CD4-positive, alpha-beta T cell treated with Interleukin-10 for 1 hour (primary cell): Measurements from ENCODE around the gene SLC25A39.
A peak's percentile ranks its signal among the peaks of the same experiment; 100 is the strongest.
"Not testable (repeated sequence)": the region's sequence is repeated elsewhere in the genome, so short reads cannot be mapped to it uniquely, and the experiment has no call there.

Experiments
- DNase-seq: peaks from one replicate; pipeline ENCODE4 v3.0.0-alpha.2; 2020

Gene SLC25A39

GRCh38 chr17:44353672-44354331 lies 29.2 kb upstream of the SLC25A39 start:
- DNase-seq, result peak; percentile 33

- no peak for DNase-seq
These were observed 28.4 kb upstream of the SLC25A39 start for GRCh38 chr17:44352828-44353671.

DNA sequence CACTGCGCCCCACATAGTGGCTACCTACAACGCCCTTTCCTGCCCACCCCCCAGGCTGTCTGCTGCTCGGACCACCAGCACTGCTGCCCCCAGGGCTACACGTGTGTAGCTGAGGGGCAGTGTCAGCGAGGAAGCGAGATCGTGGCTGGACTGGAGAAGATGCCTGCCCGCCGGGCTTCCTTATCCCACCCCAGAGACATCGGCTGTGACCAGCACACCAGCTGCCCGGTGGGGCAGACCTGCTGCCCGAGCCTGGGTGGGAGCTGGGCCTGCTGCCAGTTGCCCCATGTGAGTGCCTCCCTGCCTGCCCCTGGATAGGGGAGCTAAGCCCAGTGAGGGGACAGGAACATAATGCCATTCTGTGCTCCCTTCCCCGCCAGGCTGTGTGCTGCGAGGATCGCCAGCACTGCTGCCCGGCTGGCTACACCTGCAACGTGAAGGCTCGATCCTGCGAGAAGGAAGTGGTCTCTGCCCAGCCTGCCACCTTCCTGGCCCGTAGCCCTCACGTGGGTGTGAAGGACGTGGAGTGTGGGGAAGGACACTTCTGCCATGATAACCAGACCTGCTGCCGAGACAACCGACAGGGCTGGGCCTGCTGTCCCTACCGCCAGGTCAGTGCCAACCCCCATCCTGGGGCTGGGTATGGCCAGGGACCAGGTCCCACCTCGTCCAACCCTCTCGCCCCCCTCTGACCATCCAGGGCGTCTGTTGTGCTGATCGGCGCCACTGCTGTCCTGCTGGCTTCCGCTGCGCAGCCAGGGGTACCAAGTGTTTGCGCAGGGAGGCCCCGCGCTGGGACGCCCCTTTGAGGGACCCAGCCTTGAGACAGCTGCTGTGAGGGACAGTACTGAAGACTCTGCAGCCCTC lies 27.6 kb upstream of the SLC25A39 start:
- DNase-seq, result no peak

DNA sequence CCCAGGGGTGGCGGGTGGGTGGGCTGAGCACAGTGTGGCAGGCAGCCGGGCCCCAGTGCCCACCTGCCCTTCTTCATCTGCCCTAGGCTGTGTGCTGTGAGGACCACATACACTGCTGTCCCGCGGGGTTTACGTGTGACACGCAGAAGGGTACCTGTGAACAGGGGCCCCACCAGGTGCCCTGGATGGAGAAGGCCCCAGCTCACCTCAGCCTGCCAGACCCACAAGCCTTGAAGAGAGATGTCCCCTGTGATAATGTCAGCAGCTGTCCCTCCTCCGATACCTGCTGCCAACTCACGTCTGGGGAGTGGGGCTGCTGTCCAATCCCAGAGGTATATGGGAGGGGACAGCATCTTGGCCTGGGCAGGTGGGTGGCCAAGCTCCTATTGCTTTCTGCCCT lies 26.8 kb upstream of the SLC25A39 start:
- DNase-seq, result no peak

DNA sequence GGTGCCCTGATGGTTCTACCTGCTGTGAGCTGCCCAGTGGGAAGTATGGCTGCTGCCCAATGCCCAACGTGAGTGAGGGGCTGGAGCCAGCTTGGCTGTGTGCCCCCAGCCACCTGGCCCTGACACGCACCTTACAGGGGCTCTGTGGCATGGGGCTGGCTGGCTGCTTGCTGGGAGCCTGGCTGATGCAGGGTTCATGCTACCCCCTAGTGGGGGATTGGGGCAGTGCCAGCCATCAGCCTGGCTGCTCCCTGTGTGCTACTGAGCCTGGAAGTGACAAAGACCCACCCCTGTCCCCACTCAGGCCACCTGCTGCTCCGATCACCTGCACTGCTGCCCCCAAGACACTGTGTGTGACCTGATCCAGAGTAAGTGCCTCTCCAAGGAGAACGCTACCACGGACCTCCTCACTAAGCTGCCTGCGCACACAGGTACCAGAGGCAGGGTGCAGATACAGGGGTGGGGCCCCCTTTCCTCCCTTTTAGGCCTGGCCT lies 26.2 kb upstream of the SLC25A39 start:
- DNase-seq, result peak; percentile 76

- no peak for DNase-seq
These were observed 25.0 kb upstream of the SLC25A39 start for GRCh38 chr17:44349553-44350070.

- no peak for DNase-seq
These were observed 24.4 kb upstream of the SLC25A39 start for GRCh38 chr17:44348988-44349364.

GRCh38 chr17:44348234-44348987 lies 23.8 kb upstream of the SLC25A39 start:
- no peak for DNase-seq

DNA sequence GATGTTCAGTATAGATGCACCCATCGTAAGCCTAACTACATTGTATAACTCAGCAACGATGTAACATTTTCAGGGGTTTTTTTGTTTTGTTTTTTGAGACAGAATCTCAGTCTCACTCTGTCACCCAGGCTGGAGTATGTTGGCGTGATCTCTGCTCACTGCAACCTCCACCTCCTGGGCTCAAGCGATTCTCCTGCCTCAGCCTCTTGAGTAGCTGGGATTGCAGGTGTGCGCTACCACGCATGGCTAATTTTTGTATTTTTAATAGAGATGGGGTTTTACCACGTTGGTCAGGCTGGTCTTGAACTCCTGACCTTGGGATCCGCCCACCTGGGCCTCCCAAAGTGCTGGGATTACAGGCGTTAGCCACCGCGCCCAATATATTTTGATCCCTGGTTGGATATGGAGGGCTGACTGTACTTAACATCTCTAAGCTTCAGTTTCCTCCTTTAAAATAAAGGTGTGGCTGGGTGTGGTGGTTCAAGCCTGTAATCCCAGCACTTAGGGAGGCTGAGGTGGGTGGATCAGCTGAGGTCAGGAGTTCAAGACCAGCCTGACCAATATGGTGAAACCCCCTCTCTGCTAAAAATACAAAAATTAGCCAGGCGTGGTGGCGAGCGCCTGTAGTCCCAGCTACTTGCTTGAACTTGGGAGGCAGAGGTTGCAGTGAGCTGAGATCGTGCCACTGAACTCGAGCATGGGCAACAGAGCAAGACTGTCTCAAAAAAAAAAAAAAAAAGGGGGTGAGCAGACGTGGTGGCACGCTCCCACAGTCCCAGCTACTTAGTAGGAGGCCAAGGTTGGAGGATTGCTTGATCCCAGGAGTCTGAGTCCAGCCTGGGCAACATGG lies 22.8 kb upstream of the SLC25A39 start:
- DNase-seq, result not testable (repeated sequence)

DNA sequence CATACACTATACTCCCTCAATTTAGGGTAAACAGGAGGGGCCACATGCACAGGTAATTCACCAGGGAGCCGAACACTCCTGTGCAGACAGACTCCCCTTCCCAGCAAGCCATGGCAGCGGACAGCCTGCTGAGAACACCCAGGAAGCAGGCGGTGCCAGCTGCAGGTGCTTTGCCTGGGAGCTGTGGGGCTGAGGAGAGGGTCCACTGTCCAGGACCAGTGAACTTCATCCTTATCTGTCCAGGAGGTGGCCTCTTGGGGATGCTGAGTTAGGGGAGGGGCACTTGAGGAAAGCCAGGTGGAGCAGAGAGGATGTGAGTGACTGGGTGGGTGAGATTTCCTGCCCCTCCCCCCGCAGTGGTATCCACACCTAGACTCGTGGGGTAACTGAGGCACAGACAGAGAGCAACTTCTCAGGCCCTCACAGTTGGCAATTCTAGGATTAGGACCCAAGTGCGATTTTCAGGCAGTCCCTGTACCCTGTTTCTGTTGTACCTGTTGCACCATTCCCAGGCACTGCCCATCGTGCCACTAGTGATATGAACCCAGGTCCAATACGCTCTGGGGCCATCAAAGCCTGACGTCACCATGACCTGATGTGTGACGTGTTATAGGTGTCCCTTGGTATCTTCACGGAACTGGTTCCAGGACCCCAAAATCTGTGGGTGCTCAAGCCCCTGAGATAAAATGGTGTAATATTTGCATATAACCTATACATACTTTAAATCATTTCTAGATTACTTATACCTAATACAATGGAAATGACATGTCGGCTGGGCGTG lies 21.6 kb upstream of the SLC25A39 start:
- no peak for DNase-seq

- DNase-seq, result peak; percentile 53
These were observed 20.9 kb upstream of the SLC25A39 start for GRCh38 chr17:44345454-44346026.

DNA sequence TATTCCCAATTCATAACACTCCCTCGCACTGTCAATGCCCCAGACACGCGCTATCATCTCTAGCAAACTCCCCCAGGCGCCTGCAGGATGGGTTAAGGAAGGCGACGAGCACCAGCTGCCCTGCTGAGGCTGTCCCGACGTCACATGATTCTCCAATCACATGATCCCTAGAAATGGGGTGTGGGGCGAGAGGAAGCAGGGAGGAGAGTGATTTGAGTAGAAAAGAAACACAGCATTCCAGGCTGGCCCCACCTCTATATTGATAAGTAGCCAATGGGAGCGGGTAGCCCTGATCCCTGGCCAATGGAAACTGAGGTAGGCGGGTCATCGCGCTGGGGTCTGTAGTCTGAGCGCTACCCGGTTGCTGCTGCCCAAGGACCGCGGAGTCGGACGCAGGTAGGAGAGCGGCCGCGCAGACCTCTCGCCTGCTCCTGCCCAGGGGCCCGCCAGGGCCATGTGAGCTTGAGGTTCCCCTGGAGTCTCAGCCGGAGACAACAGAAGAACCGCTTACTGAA lies 20.4 kb upstream of the SLC25A39 start, which contains the start of gene GRN:
GRN (plus strand) TSS at position 364 of the 515 bp plus-strand sequence. CDS start 3,863 bp downstream, outside the sequence.
- peak; percentile 90 for DNase-seq

DNA sequence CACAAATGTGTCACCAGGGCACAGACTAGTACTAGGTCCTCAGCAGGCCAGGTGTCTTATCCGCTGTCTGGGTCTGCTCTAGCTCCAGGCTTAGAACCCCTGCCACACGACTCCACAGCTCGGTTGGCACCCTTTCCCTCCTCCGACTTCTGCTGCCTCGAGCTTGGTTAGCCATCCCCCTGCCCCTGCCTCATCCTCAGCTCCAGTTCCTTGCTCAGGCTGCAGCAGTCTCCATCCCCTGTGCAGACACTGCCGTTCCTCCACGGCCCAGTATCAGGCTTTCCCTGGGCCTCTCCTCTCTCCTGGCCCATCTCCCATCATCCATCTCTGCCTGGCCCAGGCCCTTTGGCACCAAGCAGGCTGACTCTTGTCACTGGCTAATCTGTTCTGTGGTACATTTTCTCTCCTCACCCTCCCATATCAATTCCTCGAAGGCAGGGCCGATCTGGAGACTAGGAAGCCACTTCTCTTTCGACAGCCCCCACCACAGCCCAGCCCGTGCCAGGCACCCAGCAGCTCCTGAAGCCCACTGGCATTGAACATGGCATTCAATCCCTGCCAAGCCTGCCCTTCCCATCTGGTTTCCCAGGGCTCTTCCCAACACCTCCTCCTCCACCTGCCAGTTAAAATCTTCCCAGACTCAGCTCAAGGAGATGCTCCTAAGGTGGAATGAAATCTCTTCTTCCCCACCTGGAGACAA lies 19.0 kb upstream of the SLC25A39 start:
- no peak for DNase-seq

GRCh38 chr17:44340553-44340952 lies 15.9 kb upstream of the SLC25A39 start:
- DNase-seq, result not testable (repeated sequence)

GRCh38 chr17:44338702-44339101 lies 14.1 kb upstream of the SLC25A39 start:
- no peak for DNase-seq

DNA sequence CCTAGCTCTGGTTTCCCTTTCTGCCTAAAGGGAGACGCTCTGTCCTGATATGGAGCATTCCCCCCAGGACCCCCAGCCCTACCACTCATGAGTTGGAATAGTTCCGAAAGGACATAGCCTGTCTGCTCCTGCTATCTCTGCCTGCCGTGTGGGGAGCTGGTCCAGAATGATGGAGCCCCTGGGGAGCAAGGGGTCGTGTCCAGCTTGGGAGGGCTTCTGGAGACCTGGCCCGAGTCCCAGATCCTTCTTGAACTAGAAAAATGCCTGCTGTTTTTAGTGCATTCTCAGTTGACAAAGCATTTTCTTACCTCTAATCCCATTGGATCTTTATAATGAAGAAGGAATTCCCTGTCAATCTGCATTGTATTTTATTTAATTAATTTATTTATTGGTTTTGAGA lies 11.3 kb upstream of the SLC25A39 start:
- no peak for DNase-seq

DNA sequence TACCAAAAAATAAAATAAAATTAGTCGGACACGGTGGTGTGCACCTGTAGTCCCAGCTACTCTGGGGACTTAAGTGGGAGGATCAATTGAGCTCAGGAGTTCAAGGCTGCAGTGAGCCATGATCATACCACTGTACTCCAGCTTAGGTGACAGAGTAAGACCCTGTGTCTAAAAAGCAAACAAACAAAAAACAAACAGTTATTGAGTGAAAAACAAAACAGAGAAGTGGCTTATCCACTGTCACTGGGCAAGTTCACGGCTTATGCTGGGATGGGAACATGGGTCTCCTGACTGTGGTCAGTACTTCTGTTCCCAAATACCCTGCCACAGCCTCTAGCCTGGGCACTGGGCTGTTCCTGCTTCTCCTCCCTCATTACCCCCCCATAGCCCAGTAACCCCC lies 10.9 kb upstream of the SLC25A39 start:
- no peak for DNase-seq

DNA sequence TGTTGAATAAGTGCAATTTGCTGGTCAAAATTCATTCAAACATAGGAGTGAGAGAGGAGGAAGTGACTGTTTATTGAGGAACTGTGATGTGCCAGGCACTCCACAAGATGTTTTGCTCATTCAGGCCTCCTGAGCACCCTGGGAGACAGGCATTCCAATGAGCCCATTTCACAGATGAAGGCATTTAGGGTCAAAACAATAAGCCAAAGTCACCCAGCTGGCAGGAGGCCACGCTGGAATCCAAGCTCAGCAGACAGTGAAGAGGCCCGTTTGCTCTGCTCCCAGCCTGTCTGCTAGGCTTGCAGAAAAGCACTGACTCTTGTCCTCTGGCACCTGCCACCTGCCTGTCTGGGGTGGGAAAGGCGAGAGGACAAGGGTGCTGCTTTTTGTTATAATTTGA lies 10.1 kb upstream of the SLC25A39 start:
- no peak for DNase-seq

- no peak for DNase-seq
These were observed 9.7 kb upstream of the SLC25A39 start for GRCh38 chr17:44334315-44334714.
